NCI-H2081 (cell line): ENCODE data around the gene CTNNA1.

Source experiments
- DNase-seq, 2 experiments: peaks; one replicate each; lab custom pipeline; 2025; lab: John Stamatoyannopoulos, UW

The CTNNA1 gene

DNA sequence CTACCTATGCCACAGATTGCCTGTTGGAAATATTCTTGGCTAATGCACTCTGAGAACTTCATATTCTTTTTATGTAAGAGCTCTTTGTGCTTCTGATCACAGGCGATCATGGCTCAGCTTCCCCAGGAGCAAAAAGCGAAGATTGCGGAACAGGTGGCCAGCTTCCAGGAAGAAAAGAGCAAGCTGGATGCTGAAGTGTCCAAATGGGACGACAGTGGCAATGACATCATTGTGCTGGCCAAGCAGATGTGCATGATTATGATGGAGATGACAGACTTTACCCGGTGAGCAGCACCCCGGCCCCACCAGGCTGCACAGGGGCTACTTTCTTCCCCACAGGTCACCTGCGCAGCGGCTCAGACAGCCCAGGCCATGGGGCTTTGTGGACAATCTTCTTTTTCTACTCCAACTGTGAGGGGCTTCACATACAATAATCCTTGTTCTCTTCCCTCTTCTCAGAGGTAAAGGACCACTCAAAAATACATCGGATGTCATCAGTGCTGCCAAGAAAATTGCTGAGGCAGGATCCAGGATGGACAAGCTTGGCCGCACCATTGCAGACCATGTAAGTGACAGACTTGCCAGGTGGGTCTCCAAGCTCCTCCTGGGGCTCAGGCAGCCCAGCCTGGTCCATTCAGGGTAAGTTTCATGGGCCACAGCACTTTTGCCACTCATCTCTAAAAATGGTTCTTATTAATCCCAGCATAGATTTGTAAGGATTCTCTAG is 177.3 kb downstream of the CTNNA1 start:
- DNase-seq, result no peak

DNA sequence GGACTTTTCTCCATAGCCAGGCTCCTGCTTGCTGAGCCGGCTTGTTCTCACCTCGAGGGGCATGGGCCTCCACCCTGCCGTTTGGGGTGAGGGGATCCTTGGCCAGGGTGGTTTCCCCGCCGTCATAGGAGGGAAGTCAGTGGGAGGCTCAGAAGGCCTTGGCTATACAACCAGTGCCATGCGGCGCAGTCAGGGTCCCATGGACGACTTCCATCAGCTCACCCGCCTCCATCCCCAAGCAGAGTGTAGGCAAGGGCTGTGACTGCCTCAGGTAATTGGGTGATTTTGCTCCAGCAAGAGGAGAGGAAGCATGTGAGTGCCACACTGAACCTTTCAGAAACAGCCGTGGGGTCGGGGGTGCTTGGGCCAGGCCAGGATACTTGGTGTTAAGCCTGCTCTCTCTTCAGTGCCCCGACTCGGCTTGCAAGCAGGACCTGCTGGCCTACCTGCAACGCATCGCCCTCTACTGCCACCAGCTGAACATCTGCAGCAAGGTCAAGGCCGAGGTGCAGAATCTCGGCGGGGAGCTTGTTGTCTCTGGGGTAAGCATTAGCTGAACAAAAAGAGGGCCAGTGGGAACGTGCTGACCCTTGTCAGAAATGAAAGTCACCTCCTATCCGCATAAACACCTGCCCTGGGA is 179.1 kb downstream of the CTNNA1 start:
- DNase-seq, result no peak

DNA sequence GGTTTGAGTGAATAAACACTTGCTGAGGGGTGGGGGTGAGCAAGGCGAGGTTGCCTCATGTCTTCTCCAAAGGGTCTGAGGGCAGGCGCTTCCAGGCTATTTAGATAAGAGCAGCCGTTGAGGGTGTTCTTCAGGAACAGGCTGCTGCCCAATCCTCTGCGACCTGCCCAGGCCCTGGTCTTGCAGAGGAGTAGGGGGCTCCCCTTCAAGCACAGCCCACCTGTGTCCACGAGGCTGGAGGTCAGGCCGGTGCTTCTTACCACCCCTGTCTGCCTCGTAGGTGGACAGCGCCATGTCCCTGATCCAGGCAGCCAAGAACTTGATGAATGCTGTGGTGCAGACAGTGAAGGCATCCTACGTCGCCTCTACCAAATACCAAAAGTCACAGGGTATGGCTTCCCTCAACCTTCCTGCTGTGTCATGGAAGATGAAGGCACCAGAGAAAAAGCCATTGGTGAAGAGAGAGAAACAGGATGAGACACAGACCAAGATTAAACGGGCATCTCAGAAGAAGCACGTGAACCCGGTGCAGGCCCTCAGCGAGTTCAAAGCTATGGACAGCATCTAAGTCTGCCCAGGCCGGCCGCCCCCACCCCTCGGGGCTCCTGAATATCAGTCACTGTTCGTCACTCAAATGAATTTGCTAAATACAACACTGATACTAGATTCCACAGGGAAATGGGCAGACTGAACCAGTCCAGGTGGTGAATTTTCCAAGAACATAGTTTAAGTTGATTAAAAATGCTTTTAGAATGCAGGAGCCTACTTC is 180.5 kb downstream of the CTNNA1 start:
- no peak for DNase-seq

DNA sequence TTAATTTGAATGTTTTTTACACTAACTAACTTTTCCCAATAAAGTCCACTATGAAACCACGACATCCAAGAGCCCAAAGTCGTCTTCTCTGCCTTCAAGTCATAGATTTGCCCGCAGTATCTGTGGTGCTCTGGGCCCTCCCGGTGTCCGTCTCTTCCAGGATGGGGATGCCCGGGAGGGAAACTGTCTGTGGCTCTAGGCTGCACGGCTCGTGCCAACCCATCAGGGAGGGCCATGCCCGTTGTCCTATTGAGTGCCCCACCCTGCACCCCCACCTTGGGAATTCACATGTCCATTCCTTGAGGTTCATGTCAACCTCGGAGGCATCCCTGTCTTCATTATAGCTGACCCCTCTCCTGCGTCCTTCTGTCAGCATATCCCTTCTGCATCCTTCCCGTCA is 181.7 kb downstream of the CTNNA1 start:
- DNase-seq, result no peak

DNA sequence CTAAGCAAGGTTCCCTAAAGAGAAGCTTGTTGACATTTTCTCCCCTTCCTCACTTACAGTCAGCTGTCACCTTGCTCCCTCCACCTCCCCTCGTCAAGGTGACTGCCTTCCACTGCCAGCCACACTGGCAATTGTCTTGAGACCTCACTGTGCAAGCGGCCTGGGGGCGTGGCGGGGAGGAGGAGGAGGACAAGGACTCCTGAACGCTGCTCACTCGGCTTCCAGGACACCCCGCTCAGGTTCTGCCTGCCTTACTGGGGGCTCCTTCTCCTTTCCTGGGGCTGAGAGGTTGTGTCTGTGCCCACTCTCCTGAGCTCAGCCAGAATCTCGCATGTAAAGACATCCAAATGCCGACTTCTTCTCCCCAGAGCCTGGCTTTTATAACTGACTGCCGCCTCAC is 182.2 kb downstream of the CTNNA1 start:
- no peak for DNase-seq

DNA sequence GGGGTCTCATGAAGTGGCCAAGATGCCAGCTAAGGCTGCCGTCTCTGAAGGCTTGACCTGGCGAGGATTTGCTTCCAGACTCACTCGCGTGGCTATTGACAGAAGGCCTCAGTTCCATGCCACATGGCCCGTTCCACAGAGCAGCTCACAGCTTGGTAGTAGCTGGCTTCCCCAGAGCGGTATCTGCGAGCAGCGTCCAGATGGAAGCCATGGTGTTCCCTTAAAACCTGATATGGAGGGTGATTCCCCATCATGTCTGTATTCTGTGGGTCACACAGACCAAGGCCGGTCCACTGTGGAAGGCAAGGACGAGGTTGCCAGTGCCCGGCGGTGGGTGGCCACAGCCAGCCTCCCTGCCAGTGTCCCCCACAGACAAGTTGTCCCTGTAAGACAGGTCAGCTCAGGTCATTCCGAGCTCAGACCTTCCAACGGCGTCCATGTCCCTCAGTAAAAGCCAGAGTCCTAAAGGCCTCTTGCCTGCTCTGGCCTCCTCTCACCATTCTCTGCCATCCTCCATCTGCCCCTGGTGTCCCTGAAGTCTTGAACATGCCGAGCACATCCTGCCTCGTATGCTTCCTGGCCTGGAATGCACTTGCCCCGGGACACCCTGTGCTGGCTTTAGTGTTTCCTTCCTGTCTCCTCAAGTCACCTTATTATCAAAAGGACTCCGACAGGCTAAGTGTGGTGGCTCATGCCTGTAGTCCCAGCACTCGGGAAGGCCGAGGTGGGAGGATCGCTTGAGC is 183.2 kb downstream of the CTNNA1 start:
- no peak for DNase-seq

DNA sequence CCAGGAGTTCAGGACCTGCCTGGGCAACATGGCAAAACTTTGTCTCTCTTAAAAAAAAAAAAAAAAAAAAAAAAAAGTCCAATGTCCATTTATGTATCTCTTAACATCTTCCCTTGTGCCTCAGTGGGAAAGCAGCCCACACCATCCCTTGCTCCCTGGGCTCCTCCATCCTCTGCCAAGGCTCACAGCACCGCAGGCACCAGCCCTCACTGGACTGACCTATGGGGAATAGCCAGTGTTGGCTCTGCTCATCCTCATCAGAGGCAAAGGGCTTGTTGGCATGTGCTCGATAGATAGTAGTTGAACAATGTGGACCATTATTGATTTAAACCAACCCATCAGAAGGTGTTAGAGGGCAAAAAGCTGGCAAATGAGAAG is 183.7 kb downstream of the CTNNA1 start:
- no peak for DNase-seq

DNA sequence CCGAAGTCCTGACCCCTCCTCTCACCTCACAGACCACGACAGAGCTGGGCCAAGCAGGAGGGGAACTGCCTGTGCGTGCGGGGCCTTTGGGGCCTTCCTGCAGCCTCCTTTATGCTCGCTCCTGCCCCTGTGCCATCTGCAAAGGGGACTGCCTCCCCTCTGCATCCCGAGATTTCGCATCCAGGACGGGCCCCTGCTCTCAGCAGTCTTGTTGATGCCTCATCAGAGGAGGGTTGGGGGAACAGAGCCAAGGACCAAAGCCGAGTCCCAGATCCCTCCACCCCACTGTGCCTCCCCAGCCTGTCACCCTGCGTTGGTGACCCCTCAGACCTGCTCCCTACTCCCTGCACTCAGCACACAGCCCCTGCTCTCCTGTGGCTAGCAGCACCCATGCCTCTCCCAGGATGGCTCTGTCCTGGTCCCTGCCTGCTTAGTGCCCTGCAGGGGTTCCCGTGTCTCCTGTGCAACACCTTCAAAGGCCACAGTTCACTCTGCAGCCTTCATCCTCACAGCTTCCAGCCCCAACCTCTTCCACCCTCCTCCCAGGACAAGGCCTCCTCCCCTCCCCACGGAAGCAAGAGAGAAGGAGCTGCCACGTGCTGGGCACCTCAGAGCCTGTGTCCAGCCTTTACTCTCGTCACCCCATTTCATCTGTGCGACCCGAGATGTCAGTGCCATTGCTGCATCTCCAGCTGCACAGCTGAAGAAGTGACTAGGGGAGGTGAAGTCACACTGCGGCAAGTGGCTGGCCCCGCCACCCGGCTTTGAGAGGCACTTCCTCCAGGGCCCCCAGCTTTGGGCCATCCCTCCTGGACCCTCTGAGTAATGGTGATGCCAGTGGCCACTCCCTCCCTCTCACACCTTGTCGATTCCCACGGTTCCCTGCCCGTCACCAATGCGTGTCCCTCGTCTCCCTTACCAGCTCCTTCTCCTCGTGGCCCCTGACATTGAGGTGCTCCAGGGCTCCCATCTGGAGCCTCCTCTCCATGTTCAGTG is 184.5 kb downstream of the CTNNA1 start:
- DNase-seq, result no peak

DNA sequence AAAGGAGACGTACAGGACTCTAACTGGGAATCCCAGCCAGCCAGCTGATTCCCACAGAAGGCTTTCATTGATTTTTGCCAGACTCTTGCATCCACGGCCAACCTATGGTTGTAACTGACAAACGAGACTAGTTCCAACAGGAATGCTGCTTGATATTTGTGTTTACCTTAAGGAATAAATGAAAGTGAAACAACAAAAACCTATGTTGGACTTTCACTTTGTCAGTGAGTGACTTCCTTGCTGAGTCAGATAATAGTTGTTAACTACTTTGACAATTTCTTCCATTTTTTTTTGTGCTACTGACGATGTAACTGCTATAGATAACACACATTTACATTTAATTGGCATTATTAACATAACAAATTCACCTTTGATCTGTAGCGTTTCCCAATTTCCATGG is 185.3 kb downstream of the CTNNA1 start:
- no peak for DNase-seq

DNA sequence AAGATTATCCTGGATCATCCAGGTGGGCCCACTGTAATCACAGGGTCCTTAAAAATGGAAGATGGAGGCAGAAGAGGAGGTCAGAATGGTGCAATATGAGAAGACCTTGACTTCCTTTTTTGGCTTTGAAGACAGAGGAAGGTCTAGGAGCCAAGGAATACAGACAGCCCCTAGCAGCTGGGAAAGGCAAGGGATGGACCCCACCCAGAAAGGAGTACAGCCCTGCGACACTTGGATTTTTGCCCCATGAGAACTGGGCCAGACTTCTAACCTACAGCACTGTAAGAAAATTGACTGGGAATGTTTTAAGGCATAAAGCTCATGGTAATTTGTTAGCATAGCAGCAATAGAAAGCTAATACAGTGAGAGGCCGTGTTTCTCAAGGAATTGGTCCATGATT is 188.8 kb downstream of the CTNNA1 start:
- no peak for DNase-seq

DNA sequence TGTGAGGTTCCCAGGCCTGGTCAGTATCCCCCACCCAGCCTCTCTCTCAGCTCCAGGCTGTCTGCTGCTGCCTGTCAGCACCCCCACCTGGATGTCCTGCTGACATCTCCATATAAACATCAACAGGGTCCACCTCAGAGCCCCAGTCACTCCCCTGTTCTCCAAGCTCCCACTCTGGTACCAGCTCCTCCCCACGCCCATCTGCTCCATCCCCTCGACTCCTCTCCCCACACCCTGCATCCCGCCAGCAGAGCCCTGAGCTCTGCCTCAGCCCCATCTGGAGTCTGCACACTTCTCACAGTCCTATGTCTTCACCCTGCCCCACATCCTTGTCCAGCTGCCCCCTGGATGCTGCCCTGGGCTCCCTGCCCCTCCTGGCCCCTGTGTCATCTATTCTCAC is 189.6 kb downstream of the CTNNA1 start:
- no peak for DNase-seq

DNA sequence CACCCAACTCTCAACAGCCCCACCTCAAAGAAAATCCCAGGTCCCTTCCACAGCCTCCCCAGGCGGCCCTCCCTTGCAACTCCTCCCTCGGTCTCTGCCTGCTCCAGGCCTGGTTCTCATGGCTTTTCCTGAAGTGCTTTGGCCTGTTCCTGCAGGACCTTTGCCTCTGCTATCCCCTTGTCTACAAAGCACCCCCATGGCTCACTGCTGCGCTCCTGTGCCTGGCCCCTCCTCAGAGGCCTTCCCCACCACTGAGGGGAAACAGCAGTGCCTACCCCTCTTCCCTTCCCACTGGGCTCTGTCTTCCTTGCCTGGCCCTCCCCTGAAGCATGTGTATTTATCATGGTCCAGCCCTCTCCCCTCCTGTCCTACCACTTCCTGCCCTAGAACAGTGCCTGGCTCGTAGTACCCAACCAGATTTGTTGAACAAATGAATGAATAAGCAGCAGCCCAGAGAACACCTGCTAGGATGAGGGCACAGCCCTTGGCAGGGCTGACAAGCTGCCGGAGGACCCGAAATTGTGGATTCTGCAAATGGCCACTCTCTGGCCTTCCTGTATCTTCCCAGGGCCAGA is 190.5 kb downstream of the CTNNA1 start:
- DNase-seq, result no peak

DNA sequence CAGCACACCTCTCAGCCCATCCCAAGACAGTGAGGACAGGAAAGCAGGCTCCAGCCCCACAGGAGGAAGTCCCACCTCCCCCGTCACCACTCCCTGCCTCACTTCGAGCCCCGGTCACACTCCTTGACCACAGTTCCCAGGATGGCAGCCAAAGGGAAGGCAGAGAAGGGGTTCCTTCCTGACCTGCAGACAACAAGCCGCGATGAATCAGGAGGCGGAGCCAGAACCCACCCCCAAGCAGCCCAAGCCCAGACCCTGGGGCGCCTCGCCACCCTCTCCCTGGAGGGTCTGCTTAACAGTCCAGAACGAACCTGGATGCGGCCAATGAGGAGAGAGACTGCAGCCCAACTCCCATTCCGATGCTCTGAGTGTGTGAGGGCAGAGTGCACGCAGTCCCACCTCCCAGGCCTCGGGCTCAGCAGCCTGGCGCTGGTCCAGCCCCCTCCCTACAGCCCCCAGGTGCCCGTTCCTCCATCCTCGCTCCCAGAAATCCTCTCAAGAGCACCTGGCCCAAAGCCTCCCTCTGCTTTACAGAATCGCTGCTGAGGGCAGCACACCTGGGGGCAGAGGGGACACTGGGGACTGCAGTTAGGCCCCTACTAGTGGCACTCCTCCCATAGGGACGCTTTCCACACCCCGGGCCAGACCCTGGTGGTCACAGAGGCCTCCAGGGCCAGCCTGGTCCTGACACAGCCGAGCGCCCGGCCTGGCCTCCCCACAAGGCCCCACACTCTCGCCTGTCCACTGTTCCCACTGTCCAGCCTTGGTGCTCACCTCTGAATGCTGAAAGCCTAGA is 191.5 kb downstream of the CTNNA1 start:
- DNase-seq, result no peak

DNA sequence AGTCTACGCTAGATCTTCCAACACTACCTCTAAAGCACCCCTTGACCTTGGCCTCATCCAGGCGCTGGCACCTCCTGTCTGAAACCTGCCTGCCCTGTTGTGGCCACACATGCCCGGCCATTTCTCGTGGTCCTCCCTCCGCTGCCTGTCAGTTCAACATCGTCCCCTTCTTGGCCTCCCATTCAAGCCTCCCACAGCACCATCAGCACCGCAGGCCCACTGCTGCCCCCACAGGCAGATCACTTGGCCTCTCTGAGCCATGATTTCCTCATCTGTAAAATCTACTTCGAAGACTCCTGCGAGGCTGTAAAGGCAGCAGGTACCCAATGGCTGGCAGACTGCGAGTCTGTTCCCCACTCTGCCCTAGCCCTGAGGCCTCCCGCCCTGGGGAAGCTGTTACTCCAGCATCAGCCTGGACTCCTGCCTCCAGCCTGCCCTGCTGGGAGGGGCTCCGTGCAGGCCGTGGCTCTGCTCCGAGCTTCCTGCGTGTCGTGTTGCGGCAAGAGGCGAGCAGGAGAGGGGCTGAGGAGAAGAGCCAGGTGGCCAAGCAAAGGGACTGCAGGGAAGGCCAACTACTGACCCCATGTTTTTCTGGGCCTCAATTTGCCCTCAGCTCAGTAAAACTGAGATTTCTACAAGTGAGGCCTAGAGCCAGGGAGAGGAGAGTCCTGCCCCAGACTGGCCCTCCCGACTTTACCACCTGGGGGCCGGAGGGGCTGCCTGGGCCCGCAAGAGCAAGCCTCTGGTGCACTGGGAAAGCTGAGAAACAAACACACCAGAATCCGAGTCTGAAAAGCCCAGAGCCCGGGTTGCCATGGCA is 192.4 kb downstream of the CTNNA1 start:
- DNase-seq, result no peak

DNA sequence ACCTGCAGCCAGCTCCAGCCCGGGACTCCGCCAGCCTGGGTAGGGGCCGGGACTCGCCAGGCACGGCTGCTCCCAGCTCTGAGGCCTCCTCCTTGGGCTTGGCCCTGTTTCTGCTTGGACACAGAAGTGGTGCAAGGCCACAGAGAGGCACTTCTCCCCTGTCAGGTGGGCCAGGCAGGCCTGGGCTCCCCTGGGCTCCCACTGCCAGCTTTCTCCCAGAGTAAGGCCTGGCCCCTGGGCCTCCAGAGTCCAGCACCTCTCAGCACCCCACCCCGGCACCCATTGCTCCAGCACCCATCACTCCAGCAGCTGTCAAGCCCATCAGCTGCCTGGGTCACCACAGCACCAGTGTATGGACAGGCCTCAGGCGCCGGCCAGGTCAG is 193.0 kb downstream of the CTNNA1 start:
- DNase-seq, result no peak

DNA sequence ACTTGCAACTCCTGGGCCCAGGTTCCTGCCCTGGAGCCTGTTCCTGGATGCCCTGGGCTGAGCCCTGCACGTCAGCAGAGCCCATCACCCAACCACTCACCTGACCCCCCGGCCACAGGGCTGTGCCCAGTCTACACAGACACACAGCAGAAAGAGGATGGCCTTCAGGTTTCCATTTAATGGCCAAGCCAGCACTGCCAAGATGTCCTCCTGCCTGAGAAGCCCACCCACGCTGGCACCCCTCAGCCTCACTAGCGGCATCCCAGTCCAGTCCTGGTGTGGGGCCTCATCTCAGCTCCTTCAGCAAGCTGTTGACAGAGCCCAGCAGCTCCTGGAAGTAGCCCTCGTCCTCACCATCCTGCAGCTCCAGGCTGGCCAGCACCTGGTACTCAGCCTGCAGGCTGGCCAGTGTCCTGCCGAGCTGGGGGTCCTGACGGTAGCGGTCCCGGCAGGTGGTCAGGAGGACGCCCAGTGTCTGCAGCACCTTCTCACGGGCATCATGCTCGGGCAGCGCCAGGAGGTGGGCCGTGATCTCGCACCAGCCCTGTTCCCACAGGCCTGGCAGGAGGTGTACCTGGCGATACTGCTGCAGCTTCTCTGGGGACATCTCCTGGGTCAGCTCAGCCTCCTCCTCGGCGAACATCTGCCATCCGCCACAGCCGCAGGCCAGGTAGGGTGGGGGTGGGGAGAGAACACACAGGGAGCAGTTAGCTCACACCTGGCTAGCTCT is 193.8 kb downstream of the CTNNA1 start:
- DNase-seq, result no peak

DNA sequence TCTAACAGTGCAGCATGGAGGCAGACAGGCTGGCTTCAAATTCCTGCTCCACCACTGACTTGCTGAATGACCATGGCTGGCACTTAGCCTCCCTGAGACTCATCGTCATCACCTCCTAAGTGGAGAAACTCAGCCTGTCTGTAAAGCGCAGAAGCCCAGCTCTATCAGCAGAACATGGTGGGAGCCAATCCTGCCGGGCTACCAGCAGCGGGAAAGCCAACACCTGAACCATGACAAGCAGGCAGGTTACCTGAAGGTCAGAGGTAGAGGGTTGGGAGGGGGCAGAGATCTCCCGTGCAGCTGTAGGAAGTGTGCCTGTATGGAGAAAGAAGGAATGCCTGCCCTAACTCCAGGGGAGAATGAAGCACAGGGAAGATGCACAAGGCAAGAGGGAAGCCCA is 194.6 kb downstream of the CTNNA1 start:
- no peak for DNase-seq

DNA sequence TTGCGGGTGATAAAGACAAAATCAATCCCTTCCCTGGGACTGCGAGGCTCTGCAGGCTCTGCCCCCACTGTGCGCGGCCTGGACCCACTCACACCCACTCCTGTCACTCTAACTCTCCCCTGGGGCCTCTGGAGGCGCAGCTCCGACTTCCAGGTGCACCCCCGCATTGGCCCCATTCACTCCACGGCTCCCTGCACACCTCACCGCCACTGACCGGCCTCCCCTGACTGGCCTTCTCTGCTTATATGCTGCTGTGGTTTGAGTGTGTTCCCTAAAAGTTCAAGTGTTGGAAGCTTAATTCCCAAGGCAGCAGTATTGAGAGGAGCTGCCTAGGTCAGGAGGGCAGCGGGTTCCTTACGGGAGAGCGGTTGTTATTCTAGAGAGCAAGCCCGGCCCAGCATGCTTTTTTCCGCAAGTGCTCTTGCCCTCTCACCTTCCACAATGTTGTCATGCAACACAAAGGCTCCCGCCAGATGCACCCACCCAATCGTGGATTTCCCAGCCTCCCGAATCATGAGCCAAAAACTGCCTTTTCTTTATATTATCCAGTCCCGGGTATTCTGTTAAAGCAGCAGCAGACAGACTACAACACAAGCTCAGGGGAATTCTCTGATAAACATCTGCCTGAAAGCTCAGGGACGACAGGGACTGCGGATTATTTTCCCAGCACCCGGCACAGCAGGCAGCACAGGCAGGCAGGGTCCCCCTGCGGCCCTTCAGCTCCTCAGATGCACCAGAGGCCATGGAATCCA is 195.4 kb downstream of the CTNNA1 start:
- DNase-seq, result no peak
